Keratinocyte (primary cell): Measurements from ENCODE around the gene C11orf24. TPM values are rescaled to one million over a fixed set of nuclear protein-coding genes. Genes with fewer than 3 reads are reported as not detected.

ENCODE experiments used
- DNase-seq: peaks from one replicate; pipeline ENCODE4 v3.0.0-alpha.2; 2011; ENCODE audit warnings: low read depth, missing footprints, low spot score
- FAIRE-seq: peaks from 2 replicates; lab custom pipeline; 2011; peaks lifted over from hg19 to GRCh38; lab: Jason Lieb, UNC
- H2AFZ ChIP-seq: 2 replicates; pipeline ENCODE4 v1.6.0; 2012; ENCODE audit warnings: low read length, control low read depth, inconsistent platforms; ENCODE audit not compliant: control insufficient read depth
- H3K27ac ChIP-seq: 2 replicates; pipeline ENCODE4 v1.5.1; 2011; ENCODE audit warnings: low read length; ENCODE audit not compliant: control insufficient read depth, insufficient read depth
- H3K27me3 ChIP-seq: 3 replicates; pipeline ENCODE4 v1.6.0; 2011; ENCODE audit warnings: low read length; ENCODE audit not compliant: control insufficient read depth, insufficient read depth; ENCODE audit errors: extremely low read depth
- H3K36me3 ChIP-seq, 2 experiments: 2 replicates in 1 of 2; 3 replicates in 1 of 2; pipeline ENCODE4 v1.5.1; 2011; ENCODE audit warnings: low read length in 2 of 2, mild to moderate bottlenecking in 1 of 2; ENCODE audit not compliant: control insufficient read depth in 2 of 2, insufficient read depth in 2 of 2; ENCODE audit errors: extremely low read depth in 1 of 2
- H3K4me1 ChIP-seq: 3 replicates; pipeline ENCODE4 v1.5.1; 2011; ENCODE audit warnings: low read length; ENCODE audit not compliant: control insufficient read depth, insufficient read depth; ENCODE audit errors: extremely low read depth
- H3K4me2 ChIP-seq: 3 replicates; pipeline ENCODE4 v1.6.0; 2011; ENCODE audit warnings: low read depth, low read length; ENCODE audit not compliant: control insufficient read depth, insufficient read depth; ENCODE audit errors: extremely low read depth
- H3K4me3 ChIP-seq, 3 experiments: fragments of 200-600 bp in 1 of 3; sonication (generic) in 1 of 3; 2 replicates in 2 of 3; 3 replicates in 1 of 3; pipeline ENCODE4 v1.5.1; 2011 to 2016; ENCODE audit warnings: low read length in 3 of 3, mild to moderate bottlenecking in 3 of 3, control low read depth in 2 of 3, inconsistent platforms in 1 of 3, low read depth in 1 of 3, mixed read lengths in 1 of 3, mixed run types in 1 of 3, moderate library complexity in 1 of 3; ENCODE audit not compliant: control insufficient read depth in 2 of 3, insufficient read depth in 2 of 3; ENCODE audit errors: extremely low read depth in 1 of 3
- H3K79me2 ChIP-seq: 2 replicates; pipeline ENCODE4 v1.6.0; 2012; ENCODE audit warnings: low read length; ENCODE audit not compliant: control insufficient read depth, insufficient read depth
- H3K9ac ChIP-seq: 3 replicates; pipeline ENCODE4 v1.6.0; 2011; ENCODE audit warnings: low read length; ENCODE audit not compliant: control insufficient read depth, insufficient read depth; ENCODE audit errors: extremely low read depth
- H3K9me1 ChIP-seq: 3 replicates; pipeline ENCODE4 v1.6.0; 2011; ENCODE audit warnings: low read length; ENCODE audit not compliant: control insufficient read depth, insufficient read depth; ENCODE audit errors: extremely low read depth
- H3K9me3 ChIP-seq: 2 replicates; pipeline ENCODE4 v1.5.1; 2012; ENCODE audit warnings: low read depth, low read length; ENCODE audit not compliant: control insufficient read depth
- H4K20me1 ChIP-seq: 3 replicates; pipeline ENCODE4 v1.6.0; 2011; ENCODE audit warnings: low read length; ENCODE audit not compliant: control insufficient read depth, insufficient read depth; ENCODE audit errors: extremely low read depth
- EZH2 ChIP-seq: IDR thresholded peaks from one replicate; pipeline ENCODE4 v1.6.1; 2012; ENCODE audit warnings: inconsistent platforms, mild to moderate bottlenecking, low read length, moderate library complexity
- dilution Hi-C: fragments of 300-500 bp; cut with MboI; formaldehyde crosslinking; loops from one replicate; pipeline ENCODE4 v1.7.0; 2020; ENCODE audit warnings: low sequenced_read_pairs; ENCODE audit not compliant: extremely low pct_ligation_motif_present
- polyA plus RNA-seq, 5 experiments: library from polyadenylated mRNA; depleted of rRNA in 3 of 5; stranded (reverse) in 3 of 5; stranded (forward) in 1 of 5; unstranded in 1 of 5; fragments of >200 nt; gene quantifications; 1 replicate in 1 of 5; 2 replicates in 3 of 5; 3 replicates in 1 of 5; pipeline versions ENCODE4 v1.2.1 to v1.2.3, GENCODE V29; 2011 to 2012; ENCODE audit warnings: missing spikeins in 2 of 5, low read depth in 1 of 5, low replicate concordance in 1 of 5
- TF ChIP-seq, protein P1 (sequence below), 3 experiments: IDR thresholded peaks in 1 of 3; conservative IDR thresholded peaks in 1 of 3; optimal IDR thresholded peaks in 1 of 3; 2 replicates in 2 of 3; 3 replicates in 1 of 3; pipeline versions ENCODE3 to v1.5.1; 2011; ENCODE audit warnings: low read length in 3 of 3, mild to moderate bottlenecking in 3 of 3, moderate library complexity in 2 of 3, control low read depth in 1 of 3, inconsistent platforms in 1 of 3; ENCODE audit not compliant: insufficient read depth in 2 of 3; ENCODE audit errors: extremely low read depth in 1 of 3

The C11orf24 gene
- polyA plus RNA-seq, 1 donor (not counting 4 experiments of a cell fraction or from before 2014, with no cell fraction given): 28.4 TPM

DNA sequence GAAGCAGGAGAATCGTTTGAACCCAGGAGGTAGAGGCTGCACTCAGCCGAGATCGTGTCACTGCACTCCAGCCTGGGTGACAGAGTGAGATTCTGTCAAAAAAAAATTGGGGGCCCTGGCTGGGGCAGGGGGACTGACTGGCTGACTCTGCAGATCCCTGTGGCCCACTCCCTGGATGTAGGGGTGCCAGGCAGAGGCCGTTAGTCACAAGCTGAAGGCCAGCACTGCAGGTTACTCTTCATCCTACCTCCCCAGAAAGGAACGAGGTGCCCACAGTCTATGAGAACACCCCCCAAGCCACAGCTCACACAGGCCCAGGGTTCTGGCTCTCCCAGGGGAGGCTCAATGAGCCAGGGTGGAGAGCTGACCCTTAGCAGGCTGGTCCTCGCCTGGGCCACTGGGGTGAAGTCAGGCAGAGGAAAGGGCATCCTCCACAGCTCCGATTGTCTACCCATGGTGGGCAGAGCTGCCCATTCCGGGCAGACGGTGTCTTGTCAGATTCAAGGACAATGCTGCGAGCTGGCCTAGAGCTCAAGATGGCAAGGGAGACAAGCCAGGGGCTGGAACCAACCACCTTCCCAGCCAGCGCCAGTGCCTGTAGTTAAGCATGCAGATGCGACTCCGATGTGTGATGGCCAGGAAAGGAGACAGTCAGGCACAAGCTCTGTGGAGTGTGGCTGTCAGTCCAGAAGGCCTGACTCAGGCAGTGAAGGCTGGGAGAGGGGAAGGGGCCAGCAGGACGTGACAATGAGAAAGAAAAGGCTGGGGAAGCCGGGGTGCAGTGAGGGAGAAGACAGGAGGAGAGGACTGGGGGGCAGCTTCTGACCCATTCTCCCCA, 12.4 kb downstream of the C11orf24 start:
- H3K9ac ChIP-seq: no peak overlapping the region
- TF ChIP-seq, protein P1, sequence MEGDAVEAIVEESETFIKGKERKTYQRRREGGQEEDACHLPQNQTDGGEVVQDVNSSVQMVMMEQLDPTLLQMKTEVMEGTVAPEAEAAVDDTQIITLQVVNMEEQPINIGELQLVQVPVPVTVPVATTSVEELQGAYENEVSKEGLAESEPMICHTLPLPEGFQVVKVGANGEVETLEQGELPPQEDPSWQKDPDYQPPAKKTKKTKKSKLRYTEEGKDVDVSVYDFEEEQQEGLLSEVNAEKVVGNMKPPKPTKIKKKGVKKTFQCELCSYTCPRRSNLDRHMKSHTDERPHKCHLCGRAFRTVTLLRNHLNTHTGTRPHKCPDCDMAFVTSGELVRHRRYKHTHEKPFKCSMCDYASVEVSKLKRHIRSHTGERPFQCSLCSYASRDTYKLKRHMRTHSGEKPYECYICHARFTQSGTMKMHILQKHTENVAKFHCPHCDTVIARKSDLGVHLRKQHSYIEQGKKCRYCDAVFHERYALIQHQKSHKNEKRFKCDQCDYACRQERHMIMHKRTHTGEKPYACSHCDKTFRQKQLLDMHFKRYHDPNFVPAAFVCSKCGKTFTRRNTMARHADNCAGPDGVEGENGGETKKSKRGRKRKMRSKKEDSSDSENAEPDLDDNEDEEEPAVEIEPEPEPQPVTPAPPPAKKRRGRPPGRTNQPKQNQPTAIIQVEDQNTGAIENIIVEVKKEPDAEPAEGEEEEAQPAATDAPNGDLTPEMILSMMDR (optimal IDR thresholded peaks at IDR 0.05 in 1 of 3, IDR thresholded peaks at IDR 0.05 in 1 of 3, conservative IDR thresholded peaks at IDR 0.05 in 1 of 3; ENCODE audit: extremely low read depth in 1 of 3, insufficient read depth in 2 of 3, low read length in 3 of 3): no peak
- no peak for TF ChIP-seq EZH2
- FAIRE-seq (no peak), DNase-seq (no peak)
- no peaks in the 10 kb centered on the region for H3K79me2 ChIP-seq
- peaks cover 3% of the 10 kb centered on the region for H3K4me1 ChIP-seq
- H3K27me3 ChIP-seq: no peaks in the 10 kb centered on the region
- dilution Hi-C loops: no loop called here
- peaks cover 13 to 23% of the 10 kb centered on the region in 2 experiments for H3K36me3 ChIP-seq
- no peak overlapping the region for H3K4me2 ChIP-seq
- H4K20me1 ChIP-seq: no peaks in the 10 kb centered on the region
- no peak overlapping the region for H3K27ac ChIP-seq
- H2AFZ ChIP-seq: no peak overlapping the region
- no peaks in the 10 kb centered on the region for H3K9me1 ChIP-seq
- H3K4me3 ChIP-seq: no peak overlapping the region
- H3K9me3 ChIP-seq: no peaks in the 10 kb centered on the region

DNA sequence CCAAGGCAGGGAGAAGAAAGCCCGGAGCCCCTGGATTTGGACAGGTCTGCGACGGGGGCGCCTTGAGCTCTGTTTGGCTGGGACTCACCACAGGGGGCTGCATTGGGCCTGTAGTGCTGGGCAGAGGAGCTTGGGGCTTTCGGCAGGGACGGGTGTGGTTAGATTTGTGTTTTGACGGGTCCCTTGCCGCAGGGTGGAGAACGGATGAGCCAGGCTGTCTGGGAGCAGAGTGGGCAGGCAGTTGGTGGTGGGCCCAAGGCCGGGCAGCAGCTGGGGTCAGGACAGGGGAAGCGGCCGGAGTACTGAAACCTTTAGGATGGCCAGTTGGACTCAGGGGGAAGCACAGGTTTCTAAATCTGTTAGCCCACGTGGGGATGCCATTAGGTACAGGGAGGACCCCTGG, 13.4 kb downstream of the C11orf24 start:
- TF ChIP-seq EZH2: no peak
- TF ChIP-seq, protein P1 (optimal IDR thresholded peaks at IDR 0.05 in 1 of 3, IDR thresholded peaks at IDR 0.05 in 1 of 3, conservative IDR thresholded peaks at IDR 0.05 in 1 of 3; ENCODE audit: extremely low read depth in 1 of 3, insufficient read depth in 2 of 3, low read length in 3 of 3): no peak
- H3K27me3 ChIP-seq: no peaks in the 10 kb centered on the region
- no peak overlapping the region for H3K27ac ChIP-seq
- no peaks in the 10 kb centered on the region for H4K20me1 ChIP-seq
- dilution Hi-C loops: no loop called here
- no peak for DNase-seq
- FAIRE-seq: no peak
- no peaks in the 10 kb centered on the region for H3K79me2 ChIP-seq
- H3K4me2 ChIP-seq: no peak overlapping the region
- H2AFZ ChIP-seq: no peak overlapping the region
- peaks cover 3% of the 10 kb centered on the region for H3K4me1 ChIP-seq
- peaks cover 6 to 20% of the 10 kb centered on the region in 2 experiments for H3K36me3 ChIP-seq
- H3K9me1 ChIP-seq: no peaks in the 10 kb centered on the region
- no peak overlapping the region for H3K9ac ChIP-seq
- H3K9me3 ChIP-seq: no peaks in the 10 kb centered on the region
- H3K4me3 ChIP-seq: no peak overlapping the region
